B cell (primary cell): Measurements from ENCODE around the gene GLOD4.

Source experiments
- CTCF ChIP-seq: fragments of 200-600 bp; IDR thresholded peaks from one replicate; pipeline ENCODE4 v1.8.0; 2022; ENCODE audit warnings: antibody characterized with exemption, mild to moderate bottlenecking
- EZH2 ChIP-seq: IDR thresholded peaks from 2 replicates; pipeline ENCODE4 v1.6.1; 2012; ENCODE audit warnings: borderline replicate concordance, low read depth, mild to moderate bottlenecking, moderate library complexity, low read length; ENCODE audit not compliant: insufficient read depth, poor library complexity, severe bottlenecking

- TF ChIP-seq CTCF = no peak
- no peak for TF ChIP-seq EZH2
Measured at GRCh38 chr17:824378-824777, 42.3 kb upstream of the GLOD4 start.
